ENCODE measurements around the gene RMC1.

- TF ChIP-seq CTCF (IDR thresholded peaks at IDR 0.05; ENCODE audit: insufficient read depth, low read length) = no peak
- TF ChIP-seq REST (IDR thresholded peaks at IDR 0.05; ENCODE audit: insufficient replicate concordance, low read depth) = no peak
- no peak for TF ChIP-seq GABPA (IDR thresholded peaks at IDR 0.05; ENCODE audit: low read depth)
Observed at GRCh38 chr18:23459530-23459921, 43.8 kb upstream of the RMC1 start.
